IMR-90 (cell line): Measurements from ENCODE around the gene PTS. TPM values are rescaled to one million over a fixed set of nuclear protein-coding genes. Genes with fewer than 3 reads are reported as not detected.

ENCODE experiments used
- ATAC-seq: fragments of 200-7000 bp; cut with Tn5 transposase; 2 replicates; pipeline ENCODE4 v1.9.1; 2020; ENCODE audit warnings: low read depth, mild to moderate bottlenecking, moderate library complexity
- BruUV-seq: library from RNA; stranded (reverse); fragments of 400-500 nt; replicated peaks from 2 replicates; lab custom pipeline; 2021; lab: Mats Ljungman, UMichigan
- CTCF ChIA-PET: fragments of 300-600 bp; formaldehyde crosslinking; extraction: SDS; loops from one replicate; lab custom pipeline; 2021; ENCODE audit warnings: antibody characterized with exemption; lab: Yijun Ruan, JAX
- POLR2A ChIA-PET: fragments of 300-600 bp; sonication (Branson Sonifier 250); formaldehyde crosslinking; loops from one replicate; lab custom pipeline; 2022; ENCODE audit warnings: antibody characterized with exemption; ENCODE audit not compliant: unreplicated experiment; lab: Charles Lee
- DNase-seq: peaks from one replicate; pipeline ENCODE4 v3.0.0; 2013
- H2AFZ ChIP-seq: replicated peaks from 2 replicates; pipeline ENCODE3; 2013; ENCODE audit warnings: low read length, mild to moderate bottlenecking; ENCODE audit not compliant: poor library complexity
- H2AK5ac ChIP-seq: 2 replicates; pipeline ENCODE4 v1.6.1; 2013; ENCODE audit warnings: low read depth, low read length, inconsistent platforms
- H2AK9ac ChIP-seq: replicated peaks from 2 replicates; pipeline ENCODE3; 2013; ENCODE audit warnings: mild to moderate bottlenecking, low read depth, low read length, moderate library complexity; ENCODE audit not compliant: poor library complexity
- H2BK120ac ChIP-seq: 2 replicates; pipeline ENCODE4 v1.6.1; 2013; ENCODE audit warnings: low read depth, low read length, inconsistent platforms
- H2BK15ac ChIP-seq: 3 replicates; pipeline ENCODE4 v1.6.1; 2013; ENCODE audit warnings: low read depth, low read length, inconsistent platforms
- H2BK20ac ChIP-seq: 2 replicates; pipeline ENCODE4 v1.6.1; 2013; ENCODE audit warnings: low read depth, mild to moderate bottlenecking, inconsistent platforms, low read length, moderate library complexity
- H2BK5ac ChIP-seq: 2 replicates; pipeline ENCODE4 v1.6.1; 2013; ENCODE audit warnings: mild to moderate bottlenecking, low read depth, low read length, inconsistent platforms; ENCODE audit not compliant: poor library complexity, severe bottlenecking
- H3K14ac ChIP-seq: replicated peaks from 2 replicates; pipeline ENCODE4 v1.6.1; 2013; ENCODE audit warnings: low read depth, low read length, inconsistent platforms
- H3K18ac ChIP-seq: 2 replicates; pipeline ENCODE4 v1.6.1; 2013; ENCODE audit warnings: low read depth, low read length, control low read depth
- H3K23ac ChIP-seq: 2 replicates; pipeline ENCODE4 v1.6.1; 2013; ENCODE audit warnings: low read depth, low read length, inconsistent platforms
- H3K27ac ChIP-seq: 2 replicates; pipeline ENCODE4 v1.5.1; 2013; ENCODE audit warnings: mild to moderate bottlenecking, control low read depth, low read length; ENCODE audit not compliant: insufficient read depth
- H3K27me3 ChIP-seq: 2 replicates; pipeline ENCODE4 v1.6.1; 2013; ENCODE audit warnings: low read length; ENCODE audit not compliant: control insufficient read depth, insufficient read depth
- H3K36me3 ChIP-seq: 2 replicates; pipeline ENCODE4 v1.6.1; 2013; ENCODE audit warnings: low read length, mixed read lengths; ENCODE audit not compliant: control insufficient read depth, insufficient read depth
- H3K4ac ChIP-seq: 2 replicates; pipeline ENCODE4 v1.6.1; 2013; ENCODE audit warnings: low read depth, low read length, inconsistent platforms
- H3K4me1 ChIP-seq: 2 replicates; pipeline ENCODE4 v1.6.1; 2013; ENCODE audit warnings: low read length, mixed read lengths; ENCODE audit not compliant: control insufficient read depth, insufficient read depth
- H3K4me2 ChIP-seq: 2 replicates; pipeline ENCODE4 v1.6.1; 2013; ENCODE audit warnings: low read depth, mild to moderate bottlenecking, control low read depth, low read length, moderate library complexity
- H3K4me3 ChIP-seq: 2 replicates; pipeline ENCODE4 v1.5.1; 2013; ENCODE audit warnings: low read depth, mild to moderate bottlenecking, control low read depth, low read length, moderate library complexity; ENCODE audit not compliant: insufficient read depth
- H3K56ac ChIP-seq: 2 replicates; pipeline ENCODE4 v1.6.1; 2013; ENCODE audit warnings: low read length, inconsistent platforms; ENCODE audit not compliant: insufficient read depth; ENCODE audit errors: extremely low read depth
- H3K79me1 ChIP-seq, 2 experiments: 2 replicates each; pipeline ENCODE4 v1.6.1; 2013; ENCODE audit warnings: low read length in 2 of 2, inconsistent platforms in 1 of 2, low read depth in 1 of 2
- H3K9ac ChIP-seq: 2 replicates; pipeline ENCODE4 v1.6.1; 2013; ENCODE audit warnings: low read depth, low read length, control low read depth
- H3K9me1 ChIP-seq: 2 replicates; pipeline ENCODE4 v1.6.1; 2013; ENCODE audit warnings: low read length, inconsistent platforms; ENCODE audit not compliant: insufficient read depth
- H3K9me3 ChIP-seq: 2 replicates; pipeline ENCODE4 v1.6.1; 2013; ENCODE audit warnings: low read length; ENCODE audit not compliant: control insufficient read depth, insufficient read depth
- H4K20me1 ChIP-seq: 2 replicates; pipeline ENCODE4 v1.6.1; 2013; ENCODE audit warnings: low read length, inconsistent platforms; ENCODE audit not compliant: insufficient read depth
- H4K5ac ChIP-seq: 2 replicates; pipeline ENCODE4 v1.6.1; 2013; ENCODE audit warnings: mild to moderate bottlenecking, low read depth, low read length, control low read depth
- H4K8ac ChIP-seq, 2 experiments: 2 replicates each; pipeline ENCODE4 v1.6.1; 2013; ENCODE audit warnings: low read depth in 2 of 2, low read length in 2 of 2, control low read depth in 1 of 2, inconsistent platforms in 1 of 2
- H4K91ac ChIP-seq: 2 replicates; pipeline ENCODE4 v1.6.1; 2013; ENCODE audit warnings: low read depth, low read length, inconsistent platforms; ENCODE audit not compliant: insufficient read depth
- BHLHE40 ChIP-seq: fragments of 150-350 bp; IDR thresholded peaks from 2 replicates; pipeline ENCODE4 v1.6.1; 2016; ENCODE audit warnings: mild to moderate bottlenecking, low read depth, low read length
- CHD1 ChIP-seq: IDR thresholded peaks from 2 replicates; pipeline ENCODE4 v1.6.1; 2012; ENCODE audit warnings: low read depth, low read length, improper control_type of control experiment
- MAFK ChIP-seq: IDR thresholded peaks from 2 replicates; pipeline ENCODE4 v1.6.1; 2012; ENCODE audit warnings: low read depth, low read length, improper control_type of control experiment
- MAZ ChIP-seq: IDR thresholded peaks from 2 replicates; pipeline ENCODE4 v1.6.1; 2012; ENCODE audit warnings: low read depth, mild to moderate bottlenecking, low read length, improper control_type of control experiment, moderate library complexity, borderline replicate concordance
- MXI1 ChIP-seq: IDR thresholded peaks from 2 replicates; pipeline ENCODE4 v1.6.1; 2012; ENCODE audit warnings: low read depth, mild to moderate bottlenecking, low read length, moderate library complexity, borderline replicate concordance
- RCOR1 ChIP-seq: IDR thresholded peaks from 2 replicates; pipeline ENCODE4 v1.6.1; 2012; ENCODE audit warnings: mild to moderate bottlenecking, low read length, improper control_type of control experiment; ENCODE audit not compliant: insufficient replicate concordance
- RFX5 ChIP-seq: IDR thresholded peaks from 2 replicates; pipeline ENCODE4 v1.8.0; 2012; ENCODE audit warnings: low read depth, mild to moderate bottlenecking, low read length, moderate library complexity
- SMC3 ChIP-seq: fragments of 150-350 bp; IDR thresholded peaks from 2 replicates; pipeline ENCODE4 v1.6.1; 2016; ENCODE audit warnings: low read depth, mild to moderate bottlenecking, antibody characterized with exemption, low read length, moderate library complexity
- dilution Hi-C: fragments of 300-500 bp; cut with HindIII; formaldehyde crosslinking; loops from one replicate; pipeline ENCODE4 v1.14.3; 2018; ENCODE audit warnings: low sequenced_read_pairs; ENCODE audit not compliant: unreplicated experiment
- in situ Hi-C: fragments of 300-500 bp; cut with MboI; formaldehyde crosslinking; loops from 3 replicates; pipeline ENCODE4 v1.14.3; 2019; ENCODE audit warnings: low sequenced_read_pairs, inconsistent platforms, mixed read lengths
- intact Hi-C: fragments of 100-400 bp; cut with micrococcal nuclease; formaldehyde crosslinking; loops from 2 replicates; pipeline ENCODE4 v1.10.0; 2022
- polyA plus RNA-seq, 3 experiments: library from polyadenylated mRNA; depleted of rRNA; stranded (reverse); fragments of >200 nt; gene quantifications; 2 replicates each; pipeline ENCODE4 v1.2.3, GENCODE V29; 2012; ENCODE audit warnings: low replicate concordance in 1 of 3
- total RNA-seq: library from RNA; depleted of rRNA; stranded (reverse); fragments of >200 nt; gene quantifications from 2 replicates; pipeline ENCODE4 v1.2.3, GENCODE V29; 2012
- TF ChIP-seq, protein P1 (sequence below): conservative IDR thresholded peaks from 2 replicates; pipeline ENCODE4 v1.5.1; 2012; ENCODE audit warnings: mild to moderate bottlenecking, low read depth, low read length, improper control_type of control experiment
- TF ChIP-seq, protein P2 (sequence below): fragments of 150-350 bp; IDR thresholded peaks from 2 replicates; pipeline ENCODE4 v1.6.1; 2017; ENCODE audit warnings: mild to moderate bottlenecking, antibody characterized with exemption, low read length, low read depth

The PTS gene
- total and polyA plus RNA-seq, 2 of the 4 experiments (the other 2 are of a cell fraction) = 21.0 to 51.8 TPM

DNA sequence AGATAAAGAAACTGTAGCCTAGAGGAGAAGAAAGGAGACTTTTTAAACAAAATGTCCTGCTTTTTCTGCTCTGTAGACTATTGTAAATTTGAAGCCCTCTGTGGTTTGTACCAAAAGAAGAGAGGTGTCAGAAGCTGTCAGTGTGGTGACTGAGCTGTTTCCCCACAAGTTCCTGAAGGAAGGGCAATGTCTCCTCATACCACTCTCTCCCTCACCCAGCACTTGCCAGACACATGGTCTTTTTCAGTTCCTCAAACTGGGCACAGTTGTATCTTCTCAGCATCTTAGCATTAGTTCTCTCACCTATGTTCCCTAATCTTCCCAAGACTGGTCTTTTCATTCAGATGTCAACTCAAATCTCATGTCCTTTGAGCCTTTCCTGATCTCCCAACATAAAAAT, 46.6 kb upstream of the PTS start:
- Histone ChIP-seq H4K5ac (no peak overlapping the region), H2BK120ac (no peak overlapping the region), H3K9me1 (no peaks in the 10 kb centered on the region), H3K56ac (no peak overlapping the region), H3K18ac (no peak overlapping the region), H3K4me2 (no peak overlapping the region), H2BK20ac (no peak overlapping the region), H2AK9ac (no peak overlapping the region), H2BK15ac (no peak overlapping the region), H3K4ac (no peak overlapping the region), H2BK5ac (no peak overlapping the region), H3K23ac (no peak overlapping the region), H3K27ac (no peak overlapping the region), H4K20me1 (no peaks in the 10 kb centered on the region), H3K4me1 (peaks cover 2% of the 10 kb centered on the region; the same call in 1 of the 2 replicates), H3K27me3 (peaks cover 3% of the 10 kb centered on the region; the same call in 1 of the 2 replicates), H3K14ac (no peak overlapping the region), H3K4me3 (no peak overlapping the region), H4K8ac (no peak overlapping the region), H2AK5ac (no peak overlapping the region), H2AFZ (no peak overlapping the region), H3K9ac (no peak overlapping the region), H3K79me1 (no peaks in the 10 kb centered on the region), H3K9me3 (no peaks in the 10 kb centered on the region), H4K91ac (no peak overlapping the region), H3K36me3 (no peaks in the 10 kb centered on the region)
- BruUV-seq = no TSS peak
- dilution Hi-C loops (no loop called here), intact Hi-C loops (loop anchor here (5.0 kb wide), 1 partner anchor 33 kb away; no protein-coding TSS in a partner anchor), in situ Hi-C loops (no loop called here)
- ChIA-PET CTCF (no interaction called here), POLR2A (no interaction called here)
- no peak for DNase-seq
- TF ChIP-seq MAZ (no peak), SMC3 (no peak), RFX5 (no peak), RCOR1 (no peak), CHD1 (no peak), MXI1 (no peak), MAFK (no peak), BHLHE40 (no peak)
- TF ChIP-seq, protein P1, sequence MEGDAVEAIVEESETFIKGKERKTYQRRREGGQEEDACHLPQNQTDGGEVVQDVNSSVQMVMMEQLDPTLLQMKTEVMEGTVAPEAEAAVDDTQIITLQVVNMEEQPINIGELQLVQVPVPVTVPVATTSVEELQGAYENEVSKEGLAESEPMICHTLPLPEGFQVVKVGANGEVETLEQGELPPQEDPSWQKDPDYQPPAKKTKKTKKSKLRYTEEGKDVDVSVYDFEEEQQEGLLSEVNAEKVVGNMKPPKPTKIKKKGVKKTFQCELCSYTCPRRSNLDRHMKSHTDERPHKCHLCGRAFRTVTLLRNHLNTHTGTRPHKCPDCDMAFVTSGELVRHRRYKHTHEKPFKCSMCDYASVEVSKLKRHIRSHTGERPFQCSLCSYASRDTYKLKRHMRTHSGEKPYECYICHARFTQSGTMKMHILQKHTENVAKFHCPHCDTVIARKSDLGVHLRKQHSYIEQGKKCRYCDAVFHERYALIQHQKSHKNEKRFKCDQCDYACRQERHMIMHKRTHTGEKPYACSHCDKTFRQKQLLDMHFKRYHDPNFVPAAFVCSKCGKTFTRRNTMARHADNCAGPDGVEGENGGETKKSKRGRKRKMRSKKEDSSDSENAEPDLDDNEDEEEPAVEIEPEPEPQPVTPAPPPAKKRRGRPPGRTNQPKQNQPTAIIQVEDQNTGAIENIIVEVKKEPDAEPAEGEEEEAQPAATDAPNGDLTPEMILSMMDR = no peak
- TF ChIP-seq, protein P2, sequence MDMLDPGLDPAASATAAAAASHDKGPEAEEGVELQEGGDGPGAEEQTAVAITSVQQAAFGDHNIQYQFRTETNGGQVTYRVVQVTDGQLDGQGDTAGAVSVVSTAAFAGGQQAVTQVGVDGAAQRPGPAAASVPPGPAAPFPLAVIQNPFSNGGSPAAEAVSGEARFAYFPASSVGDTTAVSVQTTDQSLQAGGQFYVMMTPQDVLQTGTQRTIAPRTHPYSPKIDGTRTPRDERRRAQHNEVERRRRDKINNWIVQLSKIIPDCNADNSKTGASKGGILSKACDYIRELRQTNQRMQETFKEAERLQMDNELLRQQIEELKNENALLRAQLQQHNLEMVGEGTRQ = no peak
- ATAC-seq = no peak
